GM15510 (cell line): ENCODE measurements around the gene MXD4.

Experiments
- POLR2A ChIP-seq: IDR thresholded peaks from 3 replicates; pipeline ENCODE4 v1.6.1; 2011; ENCODE audit warnings: borderline replicate concordance; ENCODE audit not compliant: insufficient read length; ENCODE audit errors: extremely low read depth

The MXD4 gene

GRCh38 chr4:2286904-2287593 lies 25.1 kb upstream of the MXD4 start:
- TF ChIP-seq POLR2A, result no peak

- TF ChIP-seq POLR2A, result no peak
Observed at GRCh38 chr4:2285613-2286381, 23.9 kb upstream of the MXD4 start.

- TF ChIP-seq POLR2A, result no peak
Observed at GRCh38 chr4:2284934-2285612, 23.2 kb upstream of the MXD4 start.

GRCh38 chr4:2284161-2284933 lies 22.4 kb upstream of the MXD4 start:
- no peak for TF ChIP-seq POLR2A

- TF ChIP-seq POLR2A, result no peak
Observed at GRCh38 chr4:2283199-2283711, 21.3 kb upstream of the MXD4 start.

GRCh38 chr4:2281575-2282343 lies 19.9 kb upstream of the MXD4 start:
- TF ChIP-seq POLR2A, result no peak

GRCh38 chr4:2280531-2281300 lies 18.8 kb upstream of the MXD4 start:
- TF ChIP-seq POLR2A, result no peak

GRCh38 chr4:2277956-2278355 lies 16.0 kb upstream of the MXD4 start:
- TF ChIP-seq POLR2A, result no peak

- TF ChIP-seq POLR2A, result no peak
Observed at GRCh38 chr4:2276581-2277325, 14.8 kb upstream of the MXD4 start.

- no peak for TF ChIP-seq POLR2A
Observed at GRCh38 chr4:2275546-2276251, 13.8 kb upstream of the MXD4 start.

GRCh38 chr4:2274320-2275043 lies 12.6 kb upstream of the MXD4 start:
- TF ChIP-seq POLR2A, result no peak
